Panc1 (cell line): ENCODE measurements around the gene TMEM220. TPM values are rescaled to one million over a fixed set of nuclear protein-coding genes. Genes with fewer than 3 reads are reported as not detected.
"Not testable (repeated sequence)": the region's sequence is repeated elsewhere in the genome, so short reads cannot be mapped to it uniquely, and the experiment has no call there.

ENCODE experiments used
- ATAC-seq: fragments of 200-7000 bp; cut with Tn5 transposase; 2 replicates; pipeline ENCODE4 v1.9.1; 2020; ENCODE audit warnings: mild to moderate bottlenecking, moderate library complexity
- BruUV-seq: library from RNA; stranded (reverse); fragments of 400-500 nt; replicated peaks from 2 replicates; lab custom pipeline; 2021; lab: Mats Ljungman, UMichigan
- CTCF ChIA-PET: fragments of 300-600 bp; sonication (Branson Sonifier 250); formaldehyde crosslinking; loops from one replicate; lab custom pipeline; 2022; ENCODE audit warnings: antibody characterized with exemption; lab: Charles Lee
- POLR2A ChIA-PET: fragments of 300-600 bp; sonication (Branson Sonifier 250); formaldehyde crosslinking; loops from one replicate; lab custom pipeline; 2022; ENCODE audit warnings: antibody characterized with exemption; lab: Charles Lee
- DNase-seq: peaks from one replicate; pipeline ENCODE4 v3.0.0-alpha.2; 2010; ENCODE audit warnings: low read depth, low spot score
- H3K27ac ChIP-seq: 2 replicates; pipeline ENCODE4 v1.5.1; 2011; ENCODE audit warnings: mild to moderate bottlenecking, low read length, inconsistent platforms
- H3K27me3 ChIP-seq: fragments of 200-500 bp; sonication (Bioruptor generic); 2 replicates; pipeline ENCODE4 v1.6.0; 2014; ENCODE audit warnings: low read length, inconsistent platforms; ENCODE audit not compliant: control insufficient read depth, insufficient read depth
- H3K36me3 ChIP-seq: fragments of 200-500 bp; sonication (Bioruptor generic); 2 replicates; pipeline ENCODE4 v1.5.1; 2014; ENCODE audit warnings: inconsistent platforms, mild to moderate bottlenecking, low read length, moderate library complexity; ENCODE audit not compliant: control insufficient read depth, insufficient read depth
- H3K4me1 ChIP-seq: 2 replicates; pipeline ENCODE4 v1.5.1; 2011; ENCODE audit warnings: inconsistent platforms, mild to moderate bottlenecking, low read length, moderate library complexity; ENCODE audit not compliant: control insufficient read depth, insufficient read depth
- H3K4me3 ChIP-seq, 2 experiments: 2 replicates each; pipeline ENCODE4 v1.5.1; 2011 to 2012; ENCODE audit warnings: low read depth in 2 of 2, low read length in 2 of 2, mild to moderate bottlenecking in 2 of 2, inconsistent platforms in 1 of 2, moderate library complexity in 1 of 2
- H3K9me3 ChIP-seq: fragments of 200-500 bp; sonication (Bioruptor generic); 2 replicates; pipeline ENCODE4 v1.5.1; 2014; ENCODE audit warnings: low read depth, mild to moderate bottlenecking, inconsistent platforms, low read length, moderate library complexity; ENCODE audit not compliant: control insufficient read depth, insufficient read depth
- CTCF ChIP-seq: fragments of 450-650 bp; IDR thresholded peaks from 2 replicates; pipeline ENCODE4 v1.5.1; 2017; ENCODE audit warnings: mild to moderate bottlenecking
- POLR2AphosphoS5 ChIP-seq: IDR thresholded peaks from 2 replicates; pipeline ENCODE4 v1.6.1; 2012; ENCODE audit warnings: mild to moderate bottlenecking, low read depth, low read length, moderate library complexity
- SIN3A ChIP-seq: IDR thresholded peaks from 2 replicates; pipeline ENCODE4 v1.6.1; 2012; ENCODE audit warnings: low read depth, mild to moderate bottlenecking, low read length, moderate library complexity, borderline replicate concordance; ENCODE audit not compliant: insufficient read depth
- TCF7L2 ChIP-seq: IDR thresholded peaks from 2 replicates; pipeline ENCODE4 v1.6.1; 2011; ENCODE audit warnings: mild to moderate bottlenecking, low read depth, low read length, inconsistent platforms
- in situ Hi-C: cut with HindIII; loops from 2 replicates; pipeline ENCODE4 v1.10.0; 2016; ENCODE audit warnings: low sequenced_read_pairs, low pct_unique_long_range_greater_than_20kb
- intact Hi-C: fragments of 100-400 bp; cut with micrococcal nuclease; formaldehyde crosslinking; loops from one replicate; pipeline ENCODE4 v1.10.0; 2022; ENCODE audit not compliant: unreplicated experiment
- total RNA-seq: library from RNA; stranded (reverse); gene quantifications from one replicate; pipeline ENCODE4 v1.2.1, GENCODE V29; 2021; ENCODE audit not compliant: unreplicated experiment
- TF ChIP-seq, protein P1 (sequence below), 2 experiments: IDR thresholded peaks; 2 replicates each; pipeline ENCODE4 v1.6.1; 2011 to 2012; ENCODE audit warnings: low read depth in 2 of 2, control low read depth in 1 of 2, low read length in 1 of 2, mild to moderate bottlenecking in 1 of 2, moderate library complexity in 1 of 2; ENCODE audit not compliant: insufficient read depth in 1 of 2

Gene TMEM220
- total RNA-seq, 1 experiment from 2014 or later: 9.3 TPM

- POLR2A ChIA-PET: no interaction called here
- TF ChIP-seq CTCF: no peak
- no peak for TF ChIP-seq SIN3A
- TF ChIP-seq TCF7L2: no peak
- TF ChIP-seq, protein P1, sequence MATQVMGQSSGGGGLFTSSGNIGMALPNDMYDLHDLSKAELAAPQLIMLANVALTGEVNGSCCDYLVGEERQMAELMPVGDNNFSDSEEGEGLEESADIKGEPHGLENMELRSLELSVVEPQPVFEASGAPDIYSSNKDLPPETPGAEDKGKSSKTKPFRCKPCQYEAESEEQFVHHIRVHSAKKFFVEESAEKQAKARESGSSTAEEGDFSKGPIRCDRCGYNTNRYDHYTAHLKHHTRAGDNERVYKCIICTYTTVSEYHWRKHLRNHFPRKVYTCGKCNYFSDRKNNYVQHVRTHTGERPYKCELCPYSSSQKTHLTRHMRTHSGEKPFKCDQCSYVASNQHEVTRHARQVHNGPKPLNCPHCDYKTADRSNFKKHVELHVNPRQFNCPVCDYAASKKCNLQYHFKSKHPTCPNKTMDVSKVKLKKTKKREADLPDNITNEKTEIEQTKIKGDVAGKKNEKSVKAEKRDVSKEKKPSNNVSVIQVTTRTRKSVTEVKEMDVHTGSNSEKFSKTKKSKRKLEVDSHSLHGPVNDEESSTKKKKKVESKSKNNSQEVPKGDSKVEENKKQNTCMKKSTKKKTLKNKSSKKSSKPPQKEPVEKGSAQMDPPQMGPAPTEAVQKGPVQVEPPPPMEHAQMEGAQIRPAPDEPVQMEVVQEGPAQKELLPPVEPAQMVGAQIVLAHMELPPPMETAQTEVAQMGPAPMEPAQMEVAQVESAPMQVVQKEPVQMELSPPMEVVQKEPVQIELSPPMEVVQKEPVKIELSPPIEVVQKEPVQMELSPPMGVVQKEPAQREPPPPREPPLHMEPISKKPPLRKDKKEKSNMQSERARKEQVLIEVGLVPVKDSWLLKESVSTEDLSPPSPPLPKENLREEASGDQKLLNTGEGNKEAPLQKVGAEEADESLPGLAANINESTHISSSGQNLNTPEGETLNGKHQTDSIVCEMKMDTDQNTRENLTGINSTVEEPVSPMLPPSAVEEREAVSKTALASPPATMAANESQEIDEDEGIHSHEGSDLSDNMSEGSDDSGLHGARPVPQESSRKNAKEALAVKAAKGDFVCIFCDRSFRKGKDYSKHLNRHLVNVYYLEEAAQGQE (IDR thresholded peaks at IDR 0.05; ENCODE audit: insufficient read depth in 1 of 2, low read depth in 2 of 2, low read length in 1 of 2): no peak
- no peak for TF ChIP-seq POLR2AphosphoS5
- H3K27ac ChIP-seq: no peak overlapping the region
- no peaks in the 10 kb centered on the region for H3K9me3 ChIP-seq
- intact Hi-C loops: no loop called here
- BruUV-seq: no TSS peak
- ATAC-seq (no peak), DNase-seq (no peak)
- no peaks in the 10 kb centered on the region for H3K27me3 ChIP-seq
- no peak overlapping the region for H3K4me3 ChIP-seq
- H3K4me1 ChIP-seq: peaks cover 3% of the 10 kb centered on the region; the same call in 1 of the 2 replicates
- H3K36me3 ChIP-seq: no peaks in the 10 kb centered on the region
- in situ Hi-C loops: no loop called here
- CTCF ChIA-PET: interaction anchor here (0.5 kb wide), 1 partner anchor 83 kb away, joined by 5 read pairs; no protein-coding TSS in a partner anchor
Observed at GRCh38 chr17:10735251-10735650, 5.4 kb upstream of the TMEM220 start.

- BruUV-seq: no TSS peak
- intact Hi-C loops: no loop called here
- ChIA-PET POLR2A (no interaction called here), CTCF (no interaction called here)
- H3K36me3 ChIP-seq: no peaks in the 10 kb centered on the region
- TF ChIP-seq POLR2AphosphoS5: no peak
- no peak for TF ChIP-seq CTCF
- TF ChIP-seq TCF7L2: no peak
- TF ChIP-seq, protein P1 (IDR thresholded peaks at IDR 0.05; ENCODE audit: insufficient read depth in 1 of 2, low read depth in 2 of 2, low read length in 1 of 2): no peak
- no peak for TF ChIP-seq SIN3A
- DNase-seq (no peak), ATAC-seq (no peak)
- no peaks in the 10 kb centered on the region for H3K9me3 ChIP-seq
- peaks cover 3% of the 10 kb centered on the region; the same call in 1 of the 2 replicates for H3K4me1 ChIP-seq
- no peaks in the 10 kb centered on the region for H3K27me3 ChIP-seq
- in situ Hi-C loops: no loop called here
- no peak overlapping the region for H3K4me3 ChIP-seq
- H3K27ac ChIP-seq: no peak overlapping the region
Observed at GRCh38 chr17:10733666-10734065, 3.8 kb upstream of the TMEM220 start.

GRCh38 chr17:10732121-10732520 is 2.3 kb upstream of the TMEM220 start:
- H3K9me3 ChIP-seq, ATAC-seq, DNase-seq, in situ Hi-C loops, H3K27me3 ChIP-seq, BruUV-seq, H3K36me3 ChIP-seq, H3K27ac ChIP-seq, H3K4me1 ChIP-seq, intact Hi-C loops, POLR2A ChIA-PET, CTCF ChIA-PET, H3K4me3 ChIP-seq: not testable (repeated sequence)
